Measurements from ENCODE around the gene ZNF14.

ZNF14 gene

GRCh38 chr19:19661141-19661674, 71.7 kb downstream of the ZNF14 start:
- no peak for DNase-seq (ENCODE audit: low spot score)
- CTCF ChIA-PET = interaction anchor here (1.2 kb wide), 1 partner anchor 18 kb away, joined by 3 read pairs; the partner anchor contains the start of gene GMIP
- POLR2A ChIA-PET (ENCODE audit: low non-redundant PET) = no interaction called here
- peak overlapping the region; percentile 10 for H3K27ac ChIP-seq
- TF ChIP-seq CTCF (conservative IDR thresholded peaks at IDR 0.05; ENCODE audit: low read depth) = no peak

Measured in RWPE1 (cell line).